Urothelium cell line (cell line): ENCODE data around the gene ABCC3.

ENCODE experiments used
- DNase-seq: peaks from one replicate; pipeline ENCODE4 v3.0.0; 2011; ENCODE audit warnings: low spot score, mixed read lengths
- FAIRE-seq: peaks from 2 replicates; lab custom pipeline; 2011; peaks lifted over from hg19 to GRCh38; lab: Jason Lieb, UNC

Gene ABCC3

DNA sequence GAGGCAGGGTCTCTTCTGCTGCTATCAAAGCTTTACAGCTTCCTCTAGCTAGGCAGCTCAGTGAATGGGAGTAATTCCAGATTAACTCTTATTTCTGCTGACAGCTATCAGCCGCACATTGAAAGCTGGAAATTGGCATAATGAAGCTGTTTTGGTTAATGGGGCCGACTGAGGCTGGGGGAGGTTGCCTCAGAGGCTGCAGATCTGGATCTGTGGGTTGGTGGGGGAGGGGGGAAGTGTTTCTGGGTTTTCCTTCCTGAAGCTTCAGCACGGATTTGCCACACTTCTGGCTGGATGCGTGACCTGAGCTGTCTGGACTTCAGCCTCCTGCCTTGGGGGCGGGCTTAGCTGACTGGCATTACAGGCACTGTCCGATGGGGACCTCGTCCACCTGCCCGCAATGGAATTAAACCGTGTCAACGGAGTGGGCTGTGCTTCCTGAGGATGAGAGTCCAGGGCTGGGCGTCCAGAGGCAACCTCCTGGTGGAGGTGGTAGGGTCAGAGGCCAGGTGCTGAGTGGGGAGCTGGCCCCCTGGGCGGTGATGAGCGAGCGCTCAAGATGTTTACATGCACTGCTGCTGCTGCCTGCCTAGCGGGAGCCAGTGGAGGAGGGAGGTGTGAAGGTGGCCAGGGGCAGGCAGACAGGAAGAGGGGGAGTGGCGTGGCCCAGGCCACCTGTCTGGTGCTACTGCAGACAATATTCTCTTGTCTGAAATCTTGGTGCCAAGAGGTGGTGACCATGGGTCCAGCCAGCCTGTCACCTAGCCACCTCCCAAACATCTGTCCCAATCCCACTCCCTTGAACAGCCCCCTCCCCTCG lies 6.7 kb upstream of the ABCC3 start:
- DNase-seq (no peak), FAIRE-seq (no peak)

DNA sequence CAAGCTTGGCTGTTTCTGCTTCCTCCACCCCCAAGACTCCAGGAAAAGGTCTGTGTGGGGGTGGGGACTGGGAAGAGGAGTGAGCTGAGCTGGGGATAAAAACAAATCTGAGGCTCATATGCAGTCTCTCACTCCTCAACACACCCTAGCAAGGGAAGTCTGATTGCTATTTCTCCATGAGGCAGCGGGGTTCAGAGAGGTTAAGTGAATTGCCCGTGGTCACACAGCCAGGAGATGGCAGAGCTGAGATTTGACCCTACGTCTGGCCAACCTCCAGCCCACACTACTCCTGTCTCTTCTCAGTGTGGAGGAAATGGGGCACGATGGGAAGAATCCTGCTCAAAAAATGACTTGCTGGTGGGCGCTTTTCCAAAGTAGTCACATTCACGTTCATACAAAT lies 4.8 kb upstream of the ABCC3 start:
- DNase-seq, result no peak
- FAIRE-seq, result no peak

DNA sequence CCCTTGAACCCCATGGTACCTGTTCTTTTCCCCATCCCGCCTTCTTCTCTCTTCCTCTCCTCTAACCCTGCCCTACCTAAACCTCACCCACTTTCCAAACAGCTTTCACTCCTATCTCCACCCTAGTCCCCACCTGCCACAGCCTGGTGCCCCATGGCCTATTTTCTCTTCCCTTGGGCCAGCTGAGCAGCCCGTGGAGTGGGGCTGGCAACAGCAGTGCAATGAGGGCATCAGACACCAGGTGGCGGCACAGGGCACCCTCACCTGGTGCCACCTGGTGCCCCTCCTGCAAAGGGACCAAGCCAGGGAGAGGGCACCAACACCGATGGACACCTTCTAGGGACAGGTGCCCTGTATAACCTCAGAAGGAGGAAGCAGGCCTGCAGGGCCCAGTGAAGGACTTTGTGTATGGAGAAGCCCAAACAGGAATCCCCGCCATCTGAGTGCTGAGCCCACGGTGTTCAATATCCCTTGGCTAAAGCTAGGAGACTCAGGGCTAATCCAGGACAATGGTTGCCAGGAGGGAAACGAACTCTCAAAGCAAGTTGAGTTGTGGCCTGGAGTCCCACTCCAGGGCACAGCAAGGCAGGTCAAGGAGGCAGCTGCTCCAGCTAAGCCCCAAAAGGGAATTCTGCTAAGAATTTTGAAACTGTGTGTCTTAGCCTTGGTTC lies 4.0 kb upstream of the ABCC3 start:
- DNase-seq (peak; percentile 73), FAIRE-seq (peak; percentile 78)

DNA sequence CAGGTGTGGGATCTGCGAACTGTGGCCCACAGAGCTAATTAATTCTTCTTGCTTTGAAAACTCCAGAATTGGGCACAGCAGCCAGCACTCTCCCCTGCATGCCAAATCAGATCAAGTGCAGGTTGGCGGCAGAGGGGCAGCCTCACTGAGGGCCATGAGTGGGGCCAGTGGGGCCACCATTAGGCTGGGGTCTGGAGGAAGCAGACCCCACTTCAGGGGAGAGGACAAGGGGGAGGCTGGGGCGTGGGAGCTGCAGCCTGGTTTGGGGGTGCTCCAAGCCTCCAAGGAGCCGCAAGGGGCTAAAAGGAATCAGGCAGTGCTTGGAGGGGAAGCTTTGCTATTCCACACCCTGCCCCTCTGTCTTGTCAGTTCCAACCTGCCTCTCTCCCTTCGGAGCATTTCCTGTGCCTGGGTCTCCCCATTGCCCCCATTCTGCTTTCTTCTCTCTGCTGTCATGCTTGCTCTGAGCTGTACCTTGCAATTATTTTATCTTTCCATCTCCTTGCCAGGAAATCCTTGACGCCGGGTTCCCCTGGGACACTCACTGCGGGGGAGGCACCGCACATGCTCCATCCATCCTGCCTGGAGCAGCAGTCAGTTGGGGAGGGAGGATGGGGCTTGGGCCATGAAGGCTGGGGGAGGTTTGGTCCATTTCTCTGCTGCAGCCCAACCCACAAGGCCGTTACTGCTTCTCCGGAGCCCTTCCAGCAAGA lies 3.3 kb upstream of the ABCC3 start:
- no peak for FAIRE-seq
- no peak for DNase-seq

DNA sequence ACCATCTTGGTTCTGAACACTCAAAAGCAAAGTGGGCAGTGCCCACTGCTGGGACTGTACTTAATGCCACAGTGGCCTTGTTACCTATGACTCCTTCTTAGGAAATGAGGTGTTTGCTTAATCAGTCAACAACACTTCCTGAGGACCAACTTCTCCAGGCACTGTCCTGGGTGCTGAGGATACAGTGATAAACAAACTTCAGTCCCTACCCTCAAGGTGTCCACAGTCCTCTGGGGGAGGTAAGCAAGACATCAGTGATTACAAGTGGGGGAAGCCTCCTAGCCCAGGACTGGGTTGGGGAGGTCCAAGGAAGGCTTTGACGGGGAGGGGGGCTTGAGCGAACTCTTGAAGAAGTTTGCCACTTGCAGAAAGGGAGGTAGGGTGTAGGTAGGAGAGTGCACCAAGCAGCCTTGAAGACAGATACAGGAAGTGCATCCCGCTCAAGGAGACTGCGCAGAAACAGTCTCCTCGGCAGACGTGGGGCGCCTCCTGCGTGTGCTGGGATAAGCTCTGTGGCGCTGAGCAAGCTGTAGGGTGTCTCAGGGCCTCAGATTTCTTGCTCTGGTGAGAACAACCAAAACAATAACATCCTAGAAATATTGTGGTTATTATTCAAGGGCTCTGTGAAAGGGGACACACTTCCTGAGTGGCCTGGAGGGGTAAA lies 2.6 kb upstream of the ABCC3 start:
- FAIRE-seq (no peak), DNase-seq (no peak)

DNA sequence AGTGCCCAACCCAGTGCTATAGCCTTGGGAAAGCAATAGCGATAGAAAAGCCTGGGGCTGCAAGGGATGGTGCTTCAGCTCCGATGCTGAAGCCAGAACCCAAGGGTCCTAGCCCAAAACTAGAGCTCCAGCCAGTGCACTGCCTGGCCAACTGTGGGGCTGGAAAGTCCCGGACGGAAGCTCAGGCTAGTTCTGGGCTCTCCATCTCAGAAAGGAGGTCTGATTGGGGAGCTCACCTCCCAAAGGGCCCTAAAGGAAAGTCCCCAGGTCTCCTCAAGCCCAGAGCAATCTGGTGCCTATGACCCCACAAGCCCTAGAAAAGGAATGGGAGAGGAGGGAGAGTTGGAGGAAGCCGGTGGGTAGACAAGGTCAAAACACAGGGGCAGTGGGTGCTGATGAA lies 2.0 kb upstream of the ABCC3 start:
- no peak for DNase-seq
- no peak for FAIRE-seq

DNA sequence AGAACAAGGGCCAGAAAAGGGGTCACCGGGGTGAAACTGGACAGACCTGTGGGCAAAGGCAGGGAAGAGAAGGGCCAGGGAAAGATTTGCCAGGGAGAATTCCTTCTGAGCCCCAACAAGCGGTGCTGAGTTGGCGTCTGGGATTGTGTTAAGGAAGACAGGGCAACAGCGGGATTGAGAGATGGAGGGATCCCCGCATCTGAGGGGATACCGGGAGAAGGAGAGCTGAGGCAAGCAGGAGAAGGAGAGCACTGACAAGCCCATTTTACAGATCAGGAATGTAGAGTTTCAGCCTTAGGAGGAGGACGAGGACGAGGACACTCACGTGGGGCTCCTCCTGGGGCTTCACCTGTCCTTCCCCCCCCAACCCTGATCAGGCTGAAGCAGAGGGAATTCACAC lies 998 bp upstream of the ABCC3 start:
- no peak for DNase-seq
- no peak for FAIRE-seq

DNA sequence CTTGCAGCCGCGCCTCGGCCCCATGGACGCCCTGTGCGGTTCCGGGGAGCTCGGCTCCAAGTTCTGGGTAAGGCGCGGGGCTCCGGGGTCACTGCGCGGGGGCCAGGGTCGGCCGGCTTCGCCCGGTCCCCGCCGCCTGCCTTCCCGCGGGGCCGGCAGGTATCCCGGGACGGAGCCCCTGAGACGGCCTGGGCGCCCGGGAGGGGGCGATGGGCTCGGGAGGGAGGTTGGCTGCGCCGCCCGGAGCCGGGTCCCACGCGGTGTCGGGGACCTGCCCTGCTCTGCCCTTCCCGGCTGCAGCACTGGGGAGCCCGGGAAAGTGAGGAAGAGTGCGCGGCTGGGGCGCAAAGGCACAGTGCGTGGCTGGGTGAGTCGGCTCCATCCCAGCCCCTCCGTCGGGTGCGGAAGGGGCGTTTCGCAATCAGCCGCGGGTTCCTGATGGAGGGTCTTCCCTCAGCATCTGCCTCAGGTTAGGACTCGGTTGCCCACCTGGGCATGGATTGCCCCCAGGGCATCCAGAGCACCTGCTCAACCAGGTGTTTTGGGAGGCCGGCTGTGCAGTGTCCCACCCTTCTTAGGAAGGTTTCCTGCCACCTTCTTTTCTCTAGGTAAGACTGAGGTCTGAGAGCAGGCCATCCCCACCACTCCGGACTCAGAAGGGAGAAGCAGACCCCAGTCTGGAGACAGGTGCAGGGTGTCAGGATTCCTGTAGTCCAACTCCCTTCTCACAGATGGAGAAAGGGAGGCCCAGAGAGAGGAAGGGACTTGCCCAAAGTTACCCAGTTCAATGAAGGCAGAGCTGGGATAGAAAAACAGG lies 442 bp downstream of the ABCC3 start:
- FAIRE-seq (no peak), DNase-seq (peak; percentile 50)

DNA sequence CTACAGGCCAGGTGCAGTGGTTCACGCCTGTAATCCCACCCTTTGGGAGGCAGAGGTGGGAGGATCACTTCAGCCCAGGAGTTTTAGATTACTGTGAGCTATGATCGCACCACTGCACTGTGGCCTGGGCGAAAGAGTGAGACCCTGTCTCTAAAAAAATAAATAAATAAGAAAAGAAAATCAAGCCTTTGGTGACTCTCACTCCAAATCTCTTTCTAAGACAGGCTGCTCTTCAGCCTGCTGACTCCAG lies 976 bp downstream of the ABCC3 start:
- DNase-seq, result no peak
- no peak for FAIRE-seq

DNA sequence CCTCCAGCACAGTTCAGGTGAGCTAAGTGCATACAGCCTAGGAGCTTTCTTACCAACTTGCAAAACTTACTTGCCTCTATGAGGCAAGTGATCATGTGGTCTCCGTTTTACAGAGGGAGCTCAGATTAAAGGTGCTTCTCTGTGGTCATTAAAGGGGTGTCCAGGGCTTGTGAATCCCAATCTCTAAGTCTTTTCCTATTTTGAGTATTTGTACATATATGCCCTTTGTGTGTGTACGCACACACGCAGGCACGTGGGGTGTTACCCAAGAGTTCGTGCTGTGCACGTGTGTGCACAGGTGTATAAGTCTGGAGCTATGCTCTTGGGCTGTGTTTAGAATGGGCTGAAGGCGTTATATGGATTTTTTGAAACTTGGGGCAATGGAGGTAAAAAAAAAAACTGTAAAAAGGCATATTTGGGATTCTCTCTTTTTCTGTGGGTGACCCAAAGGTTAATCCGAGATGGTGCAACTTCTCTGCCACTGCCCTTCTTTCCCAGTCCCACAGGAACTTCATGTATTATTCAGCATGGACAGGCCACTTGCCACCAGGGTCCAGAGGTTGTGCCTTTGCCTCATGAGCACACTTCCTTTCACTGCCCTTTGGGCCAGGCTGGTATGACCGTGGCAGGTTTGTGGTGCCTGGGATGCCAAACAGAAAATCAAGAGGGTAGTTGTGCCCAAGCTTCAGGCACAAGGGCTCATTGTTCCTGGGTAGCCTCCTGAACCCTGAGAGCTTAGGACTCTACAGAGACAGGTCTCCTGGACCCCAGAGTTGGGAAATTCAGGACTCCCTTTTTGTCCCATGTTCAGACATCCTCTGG lies 1.5 kb downstream of the ABCC3 start:
- no peak for FAIRE-seq
- no peak for DNase-seq

DNA sequence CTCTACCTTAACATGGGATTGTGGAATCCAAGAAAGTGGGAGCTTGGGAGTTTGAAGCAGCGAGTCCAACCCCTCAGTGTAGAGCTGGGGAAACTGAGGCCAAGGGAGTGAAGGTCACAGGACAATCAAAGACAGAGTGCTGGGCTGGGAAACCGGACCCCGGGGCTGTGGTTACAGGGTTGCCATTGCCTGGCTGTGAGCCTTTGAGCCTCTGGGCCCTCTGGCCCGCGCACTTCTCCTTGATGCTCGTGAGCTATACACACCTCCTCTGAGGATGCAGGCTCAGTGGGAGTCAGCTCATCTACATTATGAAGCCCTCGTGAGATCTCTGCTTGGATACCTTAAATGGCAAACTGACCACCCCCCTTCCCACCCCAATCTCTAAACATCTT lies 2.1 kb downstream of the ABCC3 start:
- DNase-seq, result no peak
- FAIRE-seq, result no peak

DNA sequence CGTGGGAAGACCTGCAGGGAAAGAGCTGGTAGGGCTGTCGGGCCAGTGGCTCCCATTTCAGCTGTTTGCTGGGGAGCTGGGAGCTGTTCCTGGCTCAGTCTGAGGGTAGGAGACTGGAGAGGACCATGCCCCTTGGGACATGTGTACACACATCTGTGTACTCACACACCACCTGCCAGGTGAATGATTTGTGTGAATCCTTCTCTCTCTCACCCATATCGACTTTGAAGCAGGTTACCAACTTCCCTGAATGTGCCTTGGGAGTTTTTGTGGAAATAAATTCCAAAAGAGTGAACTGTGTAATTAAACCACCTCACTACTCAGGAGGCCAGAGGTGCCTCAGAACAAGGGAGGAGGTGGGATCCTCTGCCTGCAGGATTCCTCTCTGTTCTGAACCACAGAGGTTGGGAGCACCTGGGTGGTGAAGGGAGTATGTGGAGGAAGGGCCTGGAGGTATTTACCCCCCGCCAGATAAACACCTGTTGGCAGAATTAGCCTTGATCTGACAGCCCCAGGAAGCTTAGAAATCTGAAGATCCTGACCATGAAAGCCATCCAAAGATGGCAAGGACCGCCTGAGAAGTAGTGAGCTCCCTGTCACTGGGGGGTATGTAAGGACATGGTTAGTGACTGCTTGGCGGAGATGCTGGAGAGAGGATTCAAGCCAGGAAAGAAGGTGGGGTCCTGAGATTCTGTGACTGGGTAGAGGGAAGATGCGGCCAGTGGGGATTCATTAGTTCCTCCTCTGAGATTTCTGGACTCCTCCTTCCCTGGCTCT lies 3.3 kb downstream of the ABCC3 start:
- DNase-seq (no peak), FAIRE-seq (no peak)

DNA sequence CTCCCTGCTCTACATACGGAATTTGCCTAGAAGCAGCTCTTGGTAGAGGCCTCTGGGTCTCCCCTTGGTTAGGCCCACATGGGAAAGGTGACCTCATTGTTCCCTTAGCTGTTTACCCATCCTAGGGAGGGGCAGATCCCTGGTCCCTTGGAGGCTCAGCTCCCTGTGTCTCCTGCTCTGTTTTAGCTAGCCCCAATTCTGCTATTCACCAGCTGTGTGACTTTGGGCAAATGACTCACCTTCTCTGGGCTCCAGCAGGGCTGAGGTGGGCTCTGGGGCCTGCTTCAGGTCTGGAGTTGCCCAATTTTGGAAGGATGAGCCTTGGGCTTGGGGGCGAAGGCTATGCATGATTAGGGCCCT lies 3.9 kb downstream of the ABCC3 start:
- DNase-seq (peak; percentile 86), FAIRE-seq (no peak)

DNA sequence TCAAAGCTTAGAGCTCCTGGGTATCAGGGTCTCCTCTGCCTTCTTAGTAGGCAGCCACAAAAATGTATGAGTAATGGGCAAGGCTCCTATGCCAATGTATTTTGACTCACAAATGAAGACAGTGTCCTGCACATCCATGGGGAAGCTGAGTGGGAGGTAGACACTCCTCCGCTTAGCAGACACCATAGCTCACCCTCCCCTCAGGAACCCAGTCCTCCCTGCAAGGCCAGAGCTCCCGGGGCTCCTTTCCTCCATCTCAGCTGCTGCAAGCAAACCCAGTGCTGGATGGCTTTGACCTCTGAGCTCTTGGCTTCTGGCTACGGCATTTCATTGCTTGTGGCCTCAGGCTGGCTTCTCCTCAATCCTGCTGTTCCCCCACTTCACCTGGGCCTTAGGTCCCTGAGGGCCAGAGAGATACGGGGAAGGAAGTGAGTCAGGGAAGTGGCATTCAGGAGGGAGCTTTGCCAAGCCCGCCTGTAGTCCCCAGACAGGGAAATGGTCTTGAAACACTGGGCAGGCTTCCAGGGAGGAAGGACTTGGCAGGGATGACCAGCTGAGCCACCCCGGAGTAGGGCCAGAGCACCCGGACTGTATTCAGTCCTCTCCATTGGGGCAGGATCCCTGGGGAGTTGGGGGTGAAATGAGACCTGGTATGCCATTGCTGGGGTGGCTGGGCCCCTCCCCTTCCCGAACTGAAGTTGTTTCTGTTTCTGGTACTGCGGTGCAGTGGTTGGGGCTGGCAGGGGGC lies 4.5 kb downstream of the ABCC3 start:
- DNase-seq, result peak; percentile 94
- FAIRE-seq, result peak; percentile 73

DNA sequence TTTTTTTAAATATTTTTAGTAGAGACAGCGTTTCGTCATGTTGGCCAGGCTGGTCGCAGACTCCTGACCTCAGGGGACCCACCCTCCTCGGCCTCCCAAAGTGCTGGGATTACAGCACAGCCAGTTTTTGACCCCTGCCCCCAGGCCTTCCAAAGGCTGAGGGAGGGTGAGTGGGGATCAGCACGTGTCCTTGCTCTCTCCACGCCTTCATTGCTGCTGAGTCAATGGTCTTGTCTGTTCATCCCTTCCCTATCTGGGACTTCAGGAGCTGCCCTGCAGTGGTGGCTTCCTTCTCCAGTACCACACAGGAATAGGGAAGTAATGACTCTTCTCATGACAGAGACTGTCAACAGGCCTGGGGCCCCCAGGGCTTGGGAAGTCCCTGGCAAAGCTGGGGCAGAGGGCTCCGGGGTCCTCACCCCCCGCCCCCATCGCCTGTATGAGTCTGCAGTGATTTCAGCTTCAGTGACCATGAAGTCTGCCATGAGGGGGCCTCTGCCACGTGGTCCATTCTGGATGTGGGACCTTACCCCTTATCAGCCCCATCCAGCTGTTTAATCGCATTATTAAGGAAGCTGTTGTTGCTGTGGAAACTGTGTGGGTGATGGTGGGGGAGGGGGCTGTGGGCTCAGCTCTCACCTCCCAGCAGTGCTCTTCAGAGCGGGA lies 6.1 kb downstream of the ABCC3 start:
- DNase-seq (no peak), FAIRE-seq (no peak)

DNA sequence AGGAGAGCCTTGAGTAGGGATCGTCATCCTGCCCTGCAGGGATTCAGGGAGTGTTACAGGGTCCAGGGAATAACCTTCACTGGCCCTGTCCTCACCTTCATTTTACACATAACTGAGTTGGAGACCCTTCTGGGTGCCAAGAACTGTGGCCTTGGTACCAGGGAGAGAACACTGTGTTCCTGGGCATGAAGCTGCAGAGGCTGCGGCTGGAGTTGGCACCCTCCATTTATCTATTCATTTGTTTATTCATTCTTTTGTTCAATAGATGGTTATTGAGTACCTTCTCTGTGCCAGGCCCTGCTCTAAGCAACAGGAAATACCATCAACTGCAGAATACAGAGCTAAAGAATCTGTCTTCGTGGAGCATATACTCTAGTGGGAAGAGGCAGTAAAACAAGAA lies 6.7 kb downstream of the ABCC3 start:
- FAIRE-seq (no peak), DNase-seq (no peak)

DNA sequence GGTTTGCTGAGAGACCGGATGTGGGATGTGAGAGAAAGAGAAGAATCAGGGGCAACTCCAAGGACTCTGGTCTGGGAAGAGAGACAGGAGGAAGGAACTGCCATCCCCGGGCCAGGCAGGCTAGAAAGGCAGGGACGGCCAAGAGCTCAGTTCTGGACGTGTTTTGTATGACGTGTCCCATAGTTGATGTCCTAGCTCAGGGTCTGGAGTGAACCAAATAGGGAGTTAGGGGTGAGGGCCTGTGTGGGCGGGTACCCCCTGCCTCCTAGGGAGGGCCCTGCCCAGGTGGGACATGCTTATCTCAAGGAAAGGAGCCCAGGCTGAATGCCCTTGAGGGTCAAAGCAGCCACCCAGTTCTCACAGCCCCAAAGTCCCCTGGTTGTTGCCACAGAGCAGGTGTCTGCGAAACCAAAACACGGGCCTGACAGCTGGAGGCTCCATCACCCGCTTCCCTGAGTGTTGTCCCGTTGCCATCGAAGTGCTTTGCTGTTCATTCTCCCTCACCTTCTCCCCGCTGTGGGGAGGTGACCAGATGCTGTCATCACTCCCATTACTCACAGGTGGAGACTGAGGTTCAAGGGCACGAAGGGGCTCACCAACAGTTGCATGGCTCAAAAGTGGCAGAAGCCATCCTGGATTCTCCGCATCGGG lies 7.5 kb downstream of the ABCC3 start:
- no peak for FAIRE-seq
- DNase-seq, result no peak
